CD14-positive monocyte (primary cell): Measurements from ENCODE around the gene HHEX. TPM values are rescaled to one million over a fixed set of nuclear protein-coding genes. Genes with fewer than 3 reads are reported as not detected.
A peak's percentile ranks its signal among the peaks of the same experiment; 100 is the strongest.

Experiments
- DNase-seq, 3 donors: peaks; one replicate each; pipeline ENCODE4 v3.0.0-alpha.2; 2011 to 2022
- H2AFZ ChIP-seq: 2 replicates; pipeline ENCODE4 v1.6.0; 2012; ENCODE audit warnings: mild to moderate bottlenecking, low read depth, low read length, inconsistent platforms; ENCODE audit not compliant: insufficient read depth, poor library complexity, severe bottlenecking
- H3K27ac ChIP-seq, 2 donors: 1 replicate in 1 of 2; 2 replicates in 1 of 2; pipeline ENCODE4 v1.5.1; 2012 to 2013; ENCODE audit warnings: low read length in 2 of 2, control low read depth in 1 of 2, inconsistent platforms in 1 of 2, low read depth in 1 of 2, mild to moderate bottlenecking in 1 of 2
- H3K27me3 ChIP-seq, 2 donors: one replicate each; pipeline versions ENCODE4 v1.6.0 to v1.6.1; 2011 to 2013; ENCODE audit warnings: low read length in 2 of 2; ENCODE audit not compliant: control insufficient read depth in 2 of 2, insufficient read depth in 2 of 2
- H3K36me3 ChIP-seq, 2 donors: replicated peaks in 1 of 2; 1 replicate in 1 of 2; 2 replicates in 1 of 2; pipeline versions ENCODE4 v1.5.1 to v1.6.1; 2012 to 2013; ENCODE audit warnings: low read length in 2 of 2, control low read depth in 1 of 2, inconsistent platforms in 1 of 2, mild to moderate bottlenecking in 1 of 2; ENCODE audit not compliant: insufficient read depth in 2 of 2, control insufficient read depth in 1 of 2
- H3K4me1 ChIP-seq, 2 donors: 1 replicate in 1 of 2; 2 replicates in 1 of 2; pipeline versions ENCODE4 v1.5.1 to v1.6.1; 2012 to 2013; ENCODE audit warnings: low read length in 2 of 2, control low read depth in 1 of 2, inconsistent platforms in 1 of 2, mild to moderate bottlenecking in 1 of 2, moderate library complexity in 1 of 2; ENCODE audit not compliant: insufficient read depth in 2 of 2, control insufficient read depth in 1 of 2
- H3K4me2 ChIP-seq: replicated peaks from 2 replicates; pipeline ENCODE3; 2012; ENCODE audit warnings: low read length, moderate library complexity, mild to moderate bottlenecking; ENCODE audit not compliant: poor library complexity, severe bottlenecking; ENCODE audit errors: extremely low read depth
- H3K4me3 ChIP-seq, 3 experiments: fragments of 200-600 bp in 1 of 3; sonication (generic) in 1 of 3; replicated peaks in 1 of 3; 1 replicate in 2 of 3; 2 replicates in 1 of 3; pipeline ENCODE4 v1.5.1; 2011 to 2013; ENCODE audit warnings: low read length in 3 of 3, mild to moderate bottlenecking in 3 of 3, control low read depth in 2 of 3, low read depth in 2 of 3, inconsistent platforms in 1 of 3, moderate library complexity in 1 of 3
- H3K79me2 ChIP-seq: 2 replicates; pipeline ENCODE4 v1.6.0; 2012; ENCODE audit warnings: mild to moderate bottlenecking, control low read depth, inconsistent platforms, low read length, moderate library complexity; ENCODE audit not compliant: insufficient read depth
- H3K9ac ChIP-seq: 2 replicates; pipeline ENCODE4 v1.6.0; 2017; ENCODE audit warnings: low read length, mild to moderate bottlenecking; ENCODE audit not compliant: insufficient read depth, poor library complexity, severe bottlenecking
- H3K9me3 ChIP-seq, 2 donors: replicated peaks in 1 of 2; 1 replicate in 1 of 2; 2 replicates in 1 of 2; pipeline versions ENCODE4 v1.5.1 to v1.6.1; 2012 to 2013; ENCODE audit warnings: low read length in 2 of 2, control low read depth in 1 of 2; ENCODE audit not compliant: control insufficient read depth in 1 of 2, insufficient read depth in 1 of 2
- H4K20me1 ChIP-seq: 2 replicates; pipeline ENCODE4 v1.6.0; 2012; ENCODE audit warnings: mild to moderate bottlenecking, low read length, control low read depth, moderate library complexity; ENCODE audit not compliant: insufficient read depth
- H3K27ac Mint-ChIP-seq, 7 donors: one replicate each; pipeline ENCODE4 v1.8.0; 2020; ENCODE audit warnings: mild to moderate bottlenecking in 7 of 7, mixed read lengths in 7 of 7, moderate library complexity in 6 of 7, inconsistent platforms in 2 of 7
- H3K27me3 Mint-ChIP-seq, 3 donors: one replicate each; pipeline ENCODE4 v1.8.0; 2021 to 2022; ENCODE audit warnings: low read depth in 3 of 3, mild to moderate bottlenecking in 3 of 3, mixed read lengths in 3 of 3, moderate library complexity in 3 of 3, inconsistent platforms in 1 of 3
- H3K36me3 Mint-ChIP-seq, 2 donors: one replicate each; pipeline ENCODE4 v1.8.0; 2020; ENCODE audit warnings: mixed read lengths in 2 of 2, inconsistent platforms in 1 of 2, mild to moderate bottlenecking in 1 of 2
- H3K4me1 Mint-ChIP-seq: one replicate; pipeline ENCODE4 v1.8.0; 2020; ENCODE audit warnings: mild to moderate bottlenecking, mixed read lengths
- H3K4me3 Mint-ChIP-seq, 2 donors: one replicate each; pipeline ENCODE4 v1.8.0; 2020; ENCODE audit warnings: mild to moderate bottlenecking in 2 of 2, mixed read lengths in 2 of 2, moderate library complexity in 1 of 2
- H3K9me3 Mint-ChIP-seq, 7 donors: one replicate each; pipeline ENCODE4 v1.8.0; 2020 to 2022; ENCODE audit warnings: mixed read lengths in 7 of 7, mild to moderate bottlenecking in 6 of 7, moderate library complexity in 6 of 7, inconsistent platforms in 2 of 7
- CTCF ChIP-seq: fragments of 200-600 bp; IDR thresholded peaks from one replicate; pipeline ENCODE4 v1.8.0; 2022; ENCODE audit warnings: antibody characterized with exemption, mild to moderate bottlenecking
- WGBS: methylation state at CpG from one replicate; pipeline ENCODE4 v1.1.5; 2013; ENCODE audit warnings: missing lambda C conversion rate; ENCODE audit not compliant: insufficient coverage; 5-methylcytosine and 5-hydroxymethylcytosine counted together
- intact Hi-C, 2 donors: fragments of 100-400 bp; cut with micrococcal nuclease; formaldehyde crosslinking; loops; one replicate each; pipeline versions ENCODE4 v1.15.0 to v1.15.1; 2023
- polyA plus RNA-seq, 3 donors: library from polyadenylated mRNA; depleted of rRNA in 1 of 3; unstranded in 2 of 3; stranded (reverse) in 1 of 3; fragments of 300-500 nt in 2 of 3; fragments of >200 nt in 1 of 3; fragmentation: Illumina TruSeq in 2 of 3; gene quantifications; 1 replicate in 2 of 3; 2 replicates in 1 of 3; pipeline ENCODE4 v1.2.3, GENCODE V29; 2012 to 2021
- small RNA-seq: library from RNA; depleted of rRNA; stranded (forward); fragments of <200 nt; gene quantifications from one replicate; pipeline ENCODE3, GENCODE V24; 2012; ENCODE audit warnings: low read depth; ENCODE audit not compliant: insufficient read length

The HHEX gene
- polyA plus RNA-seq, 3 donors, result 33.6 to 54.6 (median 51.2) TPM

GRCh38 chr10:92742331-92743228 is 52.8 kb downstream of the HHEX start:
- Histone ChIP-seq H3K9ac (no peak overlapping the region), H3K36me3 (no peaks in the 10 kb centered on the region), H3K79me2 (no peaks in the 10 kb centered on the region), H3K4me3 (no peak overlapping the region), H3K27ac (peak overlapping the region in 1 of 2 donors; percentile 66), H3K27me3 (no peaks in the 10 kb centered on the region), H3K4me1 (peaks cover 28% of the 10 kb centered on the region in 2 donors), H3K4me2 (peak overlapping the region; percentile 28), H2AFZ (no peak overlapping the region), H4K20me1 (no peaks in the 10 kb centered on the region), H3K9me3 (no peaks in the 10 kb centered on the region)
- peak; percentile 70 to 84 (median 75) for DNase-seq
- Mint-ChIP-seq H3K4me3 (peak overlapping the region; percentile 21 to 62), H3K36me3 (peaks cover 6 to 8% of the 10 kb centered on the region in 2 donors), H3K27me3 (peaks cover 0 to 2% (median 0%) of the 10 kb centered on the region in 3 donors), H3K9me3 (peaks cover 0 to 7% (median 2%) of the 10 kb centered on the region in 7 donors), H3K27ac (peak overlapping the region; percentile 80 to 91 (median 86)), H3K4me1 (peaks cover 49% of the 10 kb centered on the region)
- intact Hi-C loops, result loop anchor here in 1 of 2 donors (2.0 to 5.0 kb wide), 2 partner anchors 14 to 35 kb away; no protein-coding TSS in a partner anchor
- no peak for TF ChIP-seq CTCF
- 82% methylated on average over 6 of the region's 9 CpGs for WGBS

Small RNAs within 50 kb of the gene (small RNA-seq; reads per million reads assigned to genes)
- gene RF00019, result not detected
- gene RN7SL644P, result not detected

Other genes with a start within 250 kb of the HHEX start
- gene IDE, start 115.9 kb upstream of the HHEX start, polyA plus RNA-seq, result 10 to 100 TPM; 10.7 to 21.8 (median 15.6) TPM
- gene KIF11, start 96.8 kb upstream of the HHEX start, polyA plus RNA-seq, result under 1 TPM; 0.07 to 0.55 (median 0.40) TPM
- gene EXOC6, start 158.6 kb downstream of the HHEX start, polyA plus RNA-seq, result 1 to 10 TPM; 7.5 to 9.6 (median 8.3) TPM